BLaER1 treated with 17β-estradiol and CSF1 and Interleukin-3, amounts not matched to agents 10 nM and 100 nM (cell line): ENCODE measurements around the gene CASZ1.

Source experiments
- H3K27ac ChIP-seq, 11 experiments: shearing (Covaris generic); formaldehyde crosslinking; 2 replicates each; pipeline ENCODE4 v1.8.1; 2022
- H3K27me3 ChIP-seq, 11 experiments: shearing (Covaris generic); formaldehyde crosslinking; 2 replicates each; pipeline ENCODE4 v1.8.1; 2022
- H3K36me3 ChIP-seq, 11 experiments: shearing (Covaris generic); formaldehyde crosslinking; 2 replicates each; pipeline ENCODE4 v1.8.1; 2022
- H3K4me1 ChIP-seq, 10 experiments: shearing (Covaris generic); formaldehyde crosslinking; 2 replicates each; pipeline ENCODE4 v1.8.1; 2022
- H3K4me2 ChIP-seq, 11 experiments: shearing (Covaris generic); formaldehyde crosslinking; 2 replicates each; pipeline ENCODE4 v1.8.1; 2022
- H3K4me3 ChIP-seq, 10 experiments: shearing (Covaris generic); formaldehyde crosslinking; 2 replicates each; pipeline ENCODE4 v1.8.1; 2022
- H3K9ac ChIP-seq, 11 experiments: shearing (Covaris generic); formaldehyde crosslinking; 2 replicates each; pipeline ENCODE4 v1.8.1; 2022
- H3K9me3 ChIP-seq, 11 experiments: shearing (Covaris generic); formaldehyde crosslinking; replicated peaks in 1 of 11; 2 replicates each; pipeline ENCODE4 v1.8.1; 2022
- H4K20me1 ChIP-seq, 11 experiments: shearing (Covaris generic); formaldehyde crosslinking; 2 replicates each; pipeline ENCODE4 v1.8.1; 2022
- Cebpa-rat ChIP-seq, 11 experiments: shearing (Covaris generic); IDR thresholded peaks; 2 replicates each; pipeline ENCODE4 v1.8.1; 2022

CASZ1 gene

DNA sequence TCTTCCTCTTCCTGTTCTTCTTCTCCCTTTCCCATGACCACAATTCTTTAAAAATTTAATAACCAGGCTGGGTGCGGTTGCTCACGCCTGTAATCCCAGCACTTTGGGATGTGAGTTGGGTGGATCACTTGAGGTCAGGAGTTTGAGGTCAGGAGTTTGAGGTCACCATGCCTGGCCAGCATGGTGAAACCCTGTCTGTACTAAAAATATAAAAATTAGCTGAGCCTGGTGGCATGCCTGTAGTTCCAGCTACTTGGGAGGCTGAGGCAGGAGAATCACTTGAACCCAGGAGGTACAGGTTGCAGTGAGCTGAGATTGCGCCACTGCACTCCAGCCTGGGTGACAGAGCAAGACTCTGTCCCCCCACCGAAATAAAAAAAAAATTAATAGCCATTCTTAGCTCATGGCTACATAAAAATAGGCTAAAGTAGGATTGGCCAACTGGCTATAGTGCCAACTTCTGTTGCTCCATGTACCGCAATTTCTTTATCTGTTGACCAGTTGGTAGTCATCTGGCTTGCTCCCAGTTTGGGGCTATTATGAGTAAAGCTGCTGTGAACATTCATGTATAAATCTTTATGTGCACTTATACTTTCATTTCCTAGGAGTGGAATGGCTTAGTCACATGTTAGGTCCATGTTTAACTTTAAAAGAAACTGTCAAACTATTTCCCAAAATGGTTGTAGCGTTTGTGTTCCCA is 185.4 kb downstream of the CASZ1 start:
- Histone ChIP-seq H3K4me1 (peaks cover 0 to 19% (median 0%) of the 10 kb centered on the region in 10 experiments; a peak in 6 of 20 replicates), H4K20me1 (peaks cover 0 to 43% (median 17%) of the 10 kb centered on the region in 11 experiments; a peak in 14 of 22 replicates), H3K4me2 (no peak overlapping the region), H3K9ac (no peak overlapping the region), H3K4me3 (no peak overlapping the region), H3K36me3 (peaks cover 3 to 38% (median 9%) of the 10 kb centered on the region in 11 experiments; a peak in 18 of 22 replicates), H3K27me3 (no peaks in the 10 kb centered on the region), H3K9me3 (no peaks in the 10 kb centered on the region), H3K27ac (no peak overlapping the region)
- no peak for TF ChIP-seq Cebpa-rat (IDR thresholded peaks at IDR 0.05)

DNA sequence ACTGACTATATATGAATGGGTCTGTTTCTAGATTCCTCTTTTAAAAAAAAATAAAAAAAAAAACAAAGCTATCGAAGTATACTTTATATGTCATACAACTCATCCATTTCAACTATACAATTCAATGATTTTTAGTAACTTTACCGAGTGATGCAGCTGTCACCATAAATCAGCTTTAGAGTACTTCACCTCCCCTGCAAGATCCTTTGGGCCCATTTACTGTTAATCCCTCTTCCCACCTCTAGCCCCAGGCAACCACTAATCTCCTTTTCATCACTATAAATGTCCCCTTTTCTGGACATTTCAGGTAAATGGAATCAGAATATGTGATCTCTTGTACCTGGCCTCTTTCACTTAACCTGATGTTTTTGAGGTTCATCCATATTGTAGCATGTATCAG is 187.8 kb downstream of the CASZ1 start:
- H3K4me1 ChIP-seq, result peaks cover 0 to 17% (median 9%) of the 10 kb centered on the region in 10 experiments; a peak in 15 of 20 replicates
- no peak overlapping the region for H3K9ac ChIP-seq
- no peaks in the 10 kb centered on the region for H3K27me3 ChIP-seq
- TF ChIP-seq Cebpa-rat (IDR thresholded peaks at IDR 0.05), result no peak
- H3K4me2 ChIP-seq, result no peak overlapping the region
- H3K36me3 ChIP-seq, result peaks cover 8 to 45% (median 17%) of the 10 kb centered on the region in 11 experiments; a peak in 18 of 22 replicates
- no peak overlapping the region for H3K27ac ChIP-seq
- H3K9me3 ChIP-seq, result no peaks in the 10 kb centered on the region
- peaks cover 0 to 30% (median 5%) of the 10 kb centered on the region in 11 experiments; a peak in 9 of 22 replicates for H4K20me1 ChIP-seq
- H3K4me3 ChIP-seq, result no peak overlapping the region

DNA sequence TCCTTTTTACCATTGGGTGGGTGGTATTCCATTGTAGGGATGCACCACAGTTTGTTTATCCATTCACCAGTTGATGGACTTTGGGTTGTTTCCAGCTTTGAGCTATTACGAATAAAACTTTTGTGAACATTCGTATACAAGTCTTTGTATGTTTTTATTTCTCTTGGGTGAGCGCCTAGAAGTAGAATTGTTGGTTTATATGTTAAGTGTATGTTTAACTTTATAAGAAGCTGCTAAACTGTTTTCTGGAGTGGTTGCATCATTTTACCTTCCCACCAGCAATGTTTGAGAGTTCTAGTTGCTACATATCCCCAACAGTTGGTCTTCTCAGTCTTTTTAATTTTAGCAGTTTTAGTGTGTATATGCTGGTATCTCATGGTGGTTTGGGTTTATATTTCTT is 189.2 kb downstream of the CASZ1 start:
- H3K9ac ChIP-seq, result no peak overlapping the region

DNA sequence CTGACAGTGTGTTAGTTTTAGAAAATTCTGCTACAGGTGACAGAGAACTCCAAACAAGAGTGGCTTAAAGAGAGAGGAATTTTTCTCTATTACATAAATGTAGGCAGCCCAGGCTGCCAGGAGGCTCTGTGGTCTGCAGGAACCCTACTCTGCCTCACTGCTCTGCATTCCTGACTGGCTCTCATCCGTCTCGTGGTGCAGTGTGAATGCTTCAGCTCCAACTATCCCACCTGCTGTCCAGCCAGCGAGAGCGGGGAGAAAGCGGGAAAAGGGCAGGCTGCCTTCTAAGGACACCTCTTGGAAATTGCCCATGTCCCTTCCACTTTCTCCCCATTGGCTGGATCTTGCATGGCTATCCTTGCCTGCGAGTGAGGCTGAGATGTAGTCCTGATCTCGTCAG is 190.4 kb downstream of the CASZ1 start:
- H3K4me1 ChIP-seq, result peaks cover 0 to 38% (median 20%) of the 10 kb centered on the region in 10 experiments; a peak in 15 of 20 replicates
- H3K9me3 ChIP-seq, result no peaks in the 10 kb centered on the region
- H3K9ac ChIP-seq, result no peak overlapping the region
- no peak overlapping the region for H3K4me2 ChIP-seq
- H4K20me1 ChIP-seq, result peaks cover 0 to 16% (median 5%) of the 10 kb centered on the region in 11 experiments; a peak in 5 of 22 replicates
- H3K27ac ChIP-seq, result no peak overlapping the region
- no peaks in the 10 kb centered on the region for H3K27me3 ChIP-seq
- no peak overlapping the region for H3K4me3 ChIP-seq
- peaks cover 8 to 52% (median 14%) of the 10 kb centered on the region in 11 experiments; a peak in 19 of 22 replicates for H3K36me3 ChIP-seq
- no peak for TF ChIP-seq Cebpa-rat (IDR thresholded peaks at IDR 0.05)

More for the DNA sequence above, 189.2 kb downstream of the CASZ1 start:
- H3K27me3 ChIP-seq, result no peaks in the 10 kb centered on the region
- peaks cover 0 to 29% (median 14%) of the 10 kb centered on the region in 10 experiments; a peak in 15 of 20 replicates for H3K4me1 ChIP-seq
- H3K27ac ChIP-seq, result no peak overlapping the region
- H4K20me1 ChIP-seq, result peaks cover 0 to 16% (median 3%) of the 10 kb centered on the region in 11 experiments; a peak in 5 of 22 replicates
- H3K4me3 ChIP-seq, result no peak overlapping the region
- H3K4me2 ChIP-seq, result no peak overlapping the region
- peaks cover 8 to 40% (median 14%) of the 10 kb centered on the region in 11 experiments; a peak in 18 of 22 replicates for H3K36me3 ChIP-seq
- no peak for TF ChIP-seq Cebpa-rat (IDR thresholded peaks at IDR 0.05)
- H3K9me3 ChIP-seq, result no peaks in the 10 kb centered on the region

DNA sequence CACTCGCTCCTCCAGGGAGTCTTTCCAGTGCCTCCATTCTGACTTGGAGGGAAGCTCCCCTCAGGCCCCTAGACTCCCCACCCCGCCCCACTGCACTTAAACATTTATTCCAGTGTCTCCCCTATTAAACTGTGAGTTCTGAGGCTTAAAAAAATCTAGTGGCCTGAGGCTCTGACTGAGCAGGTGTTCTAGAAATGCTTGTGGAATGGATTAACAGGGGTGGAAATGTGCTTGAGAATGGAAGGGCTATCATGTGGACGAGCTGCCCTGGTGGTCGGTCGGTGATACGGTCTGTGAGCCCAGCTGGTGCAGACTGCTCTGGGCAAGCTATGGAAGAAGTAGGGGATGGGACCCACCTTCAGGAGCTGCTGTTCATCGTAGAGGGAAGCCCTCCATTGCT is 191.5 kb downstream of the CASZ1 start:
- H4K20me1 ChIP-seq, result peaks cover 0 to 16% (median 5%) of the 10 kb centered on the region in 11 experiments; a peak in 5 of 22 replicates
- H3K4me3 ChIP-seq, result no peak overlapping the region
- peaks cover 0 to 38% (median 20%) of the 10 kb centered on the region in 10 experiments; a peak in 14 of 20 replicates for H3K4me1 ChIP-seq
- H3K36me3 ChIP-seq, result peaks cover 9 to 63% (median 18%) of the 10 kb centered on the region in 11 experiments; a peak in 20 of 22 replicates
- no peak for TF ChIP-seq Cebpa-rat (IDR thresholded peaks at IDR 0.05)
- H3K9me3 ChIP-seq, result no peaks in the 10 kb centered on the region
- H3K9ac ChIP-seq, result no peak overlapping the region
- H3K27me3 ChIP-seq, result no peaks in the 10 kb centered on the region
- peak overlapping the region in 3 of 11 experiments; percentile 4 to 25 (median 5); a peak in 1 of 22 replicates for H3K4me2 ChIP-seq
- no peak overlapping the region for H3K27ac ChIP-seq

DNA sequence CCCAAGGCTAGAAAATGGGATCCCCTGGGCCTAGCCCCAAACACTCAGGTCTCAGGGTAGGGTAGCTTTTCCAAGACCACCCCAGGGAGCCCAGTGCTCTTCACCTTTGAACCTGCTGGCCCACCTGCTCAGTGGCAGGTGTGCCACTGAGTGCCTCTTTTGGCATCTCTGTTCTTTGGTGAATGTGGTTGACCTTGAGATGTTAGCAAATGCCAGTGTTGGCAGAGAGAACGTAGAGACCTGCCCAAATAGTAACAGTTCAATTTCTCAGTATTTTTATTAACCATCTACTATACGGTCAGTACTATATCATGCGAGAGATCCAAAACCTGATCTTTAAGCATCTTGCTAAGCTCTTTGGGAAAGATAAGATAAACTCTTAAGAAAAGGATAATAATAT is 193.5 kb downstream of the CASZ1 start:
- Histone ChIP-seq H3K4me1 (peaks cover 0 to 44% (median 26%) of the 10 kb centered on the region in 10 experiments; a peak in 14 of 20 replicates), H3K36me3 (peaks cover 15 to 66% (median 29%) of the 10 kb centered on the region in 11 experiments; a peak in 19 of 22 replicates), H3K4me2 (no peak overlapping the region; a peak in 1 of 22 replicates), H3K4me3 (no peak overlapping the region), H3K9ac (no peak overlapping the region), H3K27ac (no peak overlapping the region), H4K20me1 (peaks cover 0 to 14% (median 5%) of the 10 kb centered on the region in 11 experiments; a peak in 6 of 22 replicates), H3K27me3 (no peaks in the 10 kb centered on the region), H3K9me3 (no peaks in the 10 kb centered on the region)
- TF ChIP-seq Cebpa-rat (IDR thresholded peaks at IDR 0.05), result no peak

DNA sequence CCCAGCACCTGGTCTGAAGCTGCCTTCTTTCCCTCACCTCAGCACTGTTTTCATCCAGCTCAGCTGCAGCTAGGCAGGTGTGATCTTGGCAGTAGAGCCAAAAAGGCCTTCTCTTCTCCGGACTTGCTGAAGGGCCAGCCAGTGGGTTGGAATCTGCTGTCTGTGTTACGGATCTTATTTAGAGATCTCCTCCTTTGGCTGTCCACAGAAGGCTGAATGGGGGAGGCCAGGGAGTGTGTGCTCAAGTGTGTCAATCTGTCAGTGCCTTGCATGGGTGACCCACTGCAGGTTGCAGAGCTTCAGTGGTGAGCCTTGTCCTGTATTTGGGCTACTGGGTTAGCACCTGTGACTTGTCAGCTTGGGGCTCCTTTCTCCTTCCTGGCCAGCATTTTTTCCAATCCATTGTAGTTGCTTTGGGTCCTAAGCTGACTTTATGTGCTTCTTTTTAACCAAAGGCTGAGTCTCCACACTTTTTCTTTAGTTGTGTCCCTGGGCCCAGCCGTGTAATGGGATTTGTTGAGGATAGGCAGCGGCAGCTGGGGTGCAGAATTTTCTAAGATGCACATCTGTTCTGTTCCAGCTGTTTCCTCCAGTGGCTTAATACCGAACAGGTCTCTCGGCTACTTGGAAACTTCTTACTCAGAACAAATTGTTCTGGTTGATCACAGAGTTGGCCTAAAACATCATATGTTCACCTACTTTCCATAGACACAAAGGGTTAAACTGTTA is 194.9 kb downstream of the CASZ1 start:
- no peak overlapping the region for H3K4me3 ChIP-seq
- H3K4me1 ChIP-seq, result peaks cover 0 to 48% (median 32%) of the 10 kb centered on the region in 10 experiments; a peak in 15 of 20 replicates
- no peaks in the 10 kb centered on the region for H3K9me3 ChIP-seq
- H3K36me3 ChIP-seq, result peaks cover 13 to 65% (median 28%) of the 10 kb centered on the region in 11 experiments; a peak in 19 of 22 replicates
- peaks cover 0 to 18% (median 12%) of the 10 kb centered on the region in 11 experiments; a peak in 8 of 22 replicates for H4K20me1 ChIP-seq
- TF ChIP-seq Cebpa-rat (IDR thresholded peaks at IDR 0.05), result no peak
- H3K27ac ChIP-seq, result no peak overlapping the region
- peak overlapping the region in 5 of 11 experiments; percentile 3 to 28 (median 20); a peak in 5 of 22 replicates for H3K4me2 ChIP-seq
- no peaks in the 10 kb centered on the region for H3K27me3 ChIP-seq
- no peak overlapping the region for H3K9ac ChIP-seq

DNA sequence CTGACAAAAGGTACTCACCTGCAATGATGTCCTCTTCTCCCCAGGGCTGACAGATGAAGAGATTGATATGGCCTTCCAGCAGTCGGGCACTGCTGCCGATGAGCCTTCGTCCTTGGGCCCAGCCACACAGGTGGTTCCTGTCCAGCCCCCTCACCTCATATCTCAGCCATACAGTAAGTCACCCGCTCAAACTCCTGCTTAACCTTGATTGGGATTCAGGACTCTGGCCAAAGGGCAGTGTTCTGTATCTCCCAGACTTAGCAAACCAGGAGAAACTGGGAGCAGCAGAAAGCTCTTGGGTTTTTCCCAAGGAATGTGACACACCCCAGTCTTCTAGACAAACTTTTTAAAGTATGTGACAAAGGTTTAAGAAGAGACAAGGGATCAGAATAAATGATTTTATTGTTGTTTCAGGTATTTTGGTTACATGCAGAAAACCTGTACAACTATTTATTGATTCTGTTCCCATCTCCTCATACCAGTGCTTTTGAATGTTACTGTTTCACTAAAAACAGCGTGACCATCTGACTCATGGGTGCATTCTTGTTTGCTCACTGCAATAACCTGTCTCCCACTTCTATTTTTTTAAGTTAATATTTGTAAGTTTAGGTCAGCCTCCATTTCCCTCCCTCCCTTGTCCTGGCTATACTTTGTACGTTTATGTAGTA is 197.1 kb downstream of the CASZ1 start:
- no peak overlapping the region for H3K4me2 ChIP-seq
- H3K9ac ChIP-seq, result no peak overlapping the region
- H3K36me3 ChIP-seq, result peaks cover 4 to 49% (median 18%) of the 10 kb centered on the region in 11 experiments; a peak in 16 of 22 replicates
- no peaks in the 10 kb centered on the region for H3K9me3 ChIP-seq
- H3K27me3 ChIP-seq, result no peaks in the 10 kb centered on the region
- H3K27ac ChIP-seq, result no peak overlapping the region
- peaks cover 0 to 39% (median 29%) of the 10 kb centered on the region in 10 experiments; a peak in 15 of 20 replicates for H3K4me1 ChIP-seq
- peaks cover 0 to 28% (median 20%) of the 10 kb centered on the region in 11 experiments; a peak in 12 of 22 replicates for H4K20me1 ChIP-seq
- no peak for TF ChIP-seq Cebpa-rat (IDR thresholded peaks at IDR 0.05)
- no peak overlapping the region for H3K4me3 ChIP-seq
